Kidney capillary endothelial cell (primary cell): ENCODE data around the gene MANSC1.
"Not testable (repeated sequence)": the region's sequence is repeated elsewhere in the genome, so short reads cannot be mapped to it uniquely, and the experiment has no call there.

Experiments
- DNase-seq: peaks from one replicate; pipeline ENCODE4 v3.0.0-alpha.2; 2018; ENCODE audit warnings: low spot score

The MANSC1 gene

DNA sequence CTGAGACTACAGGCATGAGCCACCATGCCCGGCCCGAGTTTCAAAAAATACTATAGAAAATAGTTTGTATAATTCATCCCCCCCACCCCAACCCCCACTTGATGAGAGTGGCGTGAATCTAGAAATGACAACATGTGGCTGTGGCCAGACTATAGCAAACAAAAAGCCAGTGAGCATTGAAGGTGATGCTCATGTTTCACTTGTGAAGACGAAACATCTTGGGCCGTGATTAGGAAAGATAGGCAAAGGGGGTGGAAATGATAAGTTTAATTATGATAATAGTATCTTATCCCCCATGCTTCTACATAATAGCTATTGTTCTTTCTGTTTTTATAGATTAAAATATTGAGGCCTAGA lies 15.4 kb upstream of the MANSC1 start:
- DNase-seq = no peak

DNA sequence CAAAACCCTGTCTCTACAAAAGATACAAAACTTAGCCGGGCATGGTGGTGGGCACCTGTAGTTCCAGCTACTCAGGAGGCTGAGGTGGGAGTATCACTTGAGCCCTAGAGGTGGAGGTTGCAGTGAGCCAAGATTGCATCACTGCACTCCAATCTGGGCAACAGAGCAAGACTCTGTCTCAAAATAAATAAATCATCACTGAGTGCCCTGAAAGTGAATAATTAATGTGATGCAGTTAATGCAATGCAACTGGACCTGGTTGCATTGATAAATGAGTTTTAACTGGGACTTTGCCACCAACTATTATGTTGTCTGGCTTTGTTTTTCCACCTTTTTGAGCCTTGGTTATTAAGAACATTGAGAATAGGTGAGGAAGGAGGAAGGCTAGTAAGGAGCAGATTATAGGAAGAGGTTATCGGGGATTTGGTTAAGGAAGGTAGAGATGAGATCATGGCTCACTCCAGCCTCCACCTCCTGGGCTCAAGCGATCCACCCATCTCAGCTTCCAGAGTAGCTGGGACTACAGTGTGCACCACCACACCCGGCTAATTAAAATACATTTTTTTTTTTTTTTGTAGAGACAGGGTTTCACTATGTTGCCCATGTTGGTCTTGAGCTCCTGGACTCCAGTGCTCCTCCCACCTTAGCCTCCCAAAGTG lies 14.9 kb upstream of the MANSC1 start:
- DNase-seq = no peak

GRCh38 chr12:12358528-12358927 lies 8.5 kb upstream of the MANSC1 start:
- DNase-seq = no peak

- DNase-seq = peak; percentile 33
These were observed 7.8 kb upstream of the MANSC1 start for GRCh38 chr12:12357719-12358461.

DNA sequence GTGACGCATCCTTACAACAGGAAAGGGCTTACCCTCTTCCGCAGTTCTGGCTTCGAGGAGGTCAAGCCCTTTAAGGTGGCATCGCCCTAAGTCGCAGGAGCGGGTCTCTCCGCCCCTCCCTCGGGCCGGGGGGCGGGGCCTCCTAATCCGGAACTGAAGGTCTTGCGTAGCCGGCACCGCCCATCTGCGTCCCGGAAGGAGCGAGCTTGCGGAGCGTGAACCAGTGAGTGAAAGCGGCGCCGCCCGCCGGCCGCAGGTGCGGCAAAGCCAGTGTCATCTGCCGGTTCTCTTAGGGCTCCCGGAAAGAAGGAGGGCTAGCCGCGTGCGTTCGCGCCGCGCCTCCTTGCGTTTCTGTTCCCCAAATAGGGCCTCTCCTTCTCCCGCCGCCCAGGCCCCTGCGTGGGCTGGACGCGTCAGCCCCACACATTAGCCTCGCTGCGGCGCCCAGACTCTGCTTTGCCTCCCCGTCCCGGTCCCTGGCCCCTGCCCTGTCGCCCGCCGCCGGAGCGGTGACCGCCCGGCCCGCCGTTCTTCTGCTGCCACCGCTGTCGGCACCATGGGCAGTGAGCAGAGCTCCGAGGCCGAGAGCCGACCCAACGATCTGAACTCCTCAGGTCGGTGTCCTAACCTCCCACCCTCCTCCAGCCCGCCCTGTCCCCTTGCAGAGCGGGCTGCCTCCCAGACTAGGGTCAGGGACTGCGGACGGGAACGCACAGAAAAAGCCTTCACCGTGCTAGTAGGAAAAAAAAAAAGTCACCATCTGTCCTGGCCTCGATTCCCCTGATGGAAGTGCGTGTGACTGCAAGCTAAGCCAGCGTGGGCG lies 7.1 kb upstream of the MANSC1 start, which contains the start of gene BORCS5:
TSS of gene BORCS5 (plus strand) at position 183 of the 823 bp plus-strand sequence. CDS start at position 557, 374 bp downstream.
- peak; percentile 89 for DNase-seq

GRCh38 chr12:12356467-12356895 lies 6.4 kb upstream of the MANSC1 start:
- no peak for DNase-seq

DNA sequence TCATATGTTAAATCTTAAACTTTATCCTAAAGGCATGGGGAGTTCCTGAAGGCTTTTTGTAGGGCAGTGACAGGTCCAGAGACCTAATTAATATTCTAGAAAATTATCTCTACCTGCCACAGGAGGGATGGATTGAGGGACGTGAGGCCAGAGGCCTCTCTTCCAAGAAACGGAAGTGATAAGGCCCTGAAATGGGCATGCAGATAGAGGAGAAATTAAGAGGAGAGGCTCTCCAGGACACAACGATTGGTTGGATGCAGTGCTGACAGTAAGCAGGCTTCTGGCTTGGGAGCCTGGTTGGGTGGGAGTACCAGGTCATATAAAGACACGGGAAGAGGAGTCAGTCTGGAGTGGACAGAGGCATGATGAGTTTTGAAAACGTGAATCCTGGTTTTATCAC lies 3.8 kb upstream of the MANSC1 start:
- DNase-seq = no peak

DNA sequence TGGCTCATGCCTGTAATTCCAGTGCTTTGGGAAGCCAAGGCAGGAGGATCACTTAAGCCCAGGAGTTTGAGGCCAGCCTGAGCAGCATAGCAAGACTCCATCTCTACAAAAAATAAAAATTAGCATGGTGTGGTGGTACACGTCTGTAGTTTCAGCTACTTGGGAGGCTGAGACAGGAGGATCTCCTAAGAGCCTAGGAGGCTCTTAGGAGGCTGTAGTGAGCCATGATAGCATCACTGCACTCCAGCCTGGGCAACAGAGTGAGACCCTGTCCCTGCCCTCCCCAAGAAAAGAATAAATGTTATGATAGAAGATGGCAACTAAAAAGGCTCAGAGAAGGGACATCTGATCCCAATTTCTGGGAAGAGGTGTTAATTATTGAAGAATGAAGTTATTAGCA lies 3.2 kb upstream of the MANSC1 start:
- DNase-seq = no peak

DNA sequence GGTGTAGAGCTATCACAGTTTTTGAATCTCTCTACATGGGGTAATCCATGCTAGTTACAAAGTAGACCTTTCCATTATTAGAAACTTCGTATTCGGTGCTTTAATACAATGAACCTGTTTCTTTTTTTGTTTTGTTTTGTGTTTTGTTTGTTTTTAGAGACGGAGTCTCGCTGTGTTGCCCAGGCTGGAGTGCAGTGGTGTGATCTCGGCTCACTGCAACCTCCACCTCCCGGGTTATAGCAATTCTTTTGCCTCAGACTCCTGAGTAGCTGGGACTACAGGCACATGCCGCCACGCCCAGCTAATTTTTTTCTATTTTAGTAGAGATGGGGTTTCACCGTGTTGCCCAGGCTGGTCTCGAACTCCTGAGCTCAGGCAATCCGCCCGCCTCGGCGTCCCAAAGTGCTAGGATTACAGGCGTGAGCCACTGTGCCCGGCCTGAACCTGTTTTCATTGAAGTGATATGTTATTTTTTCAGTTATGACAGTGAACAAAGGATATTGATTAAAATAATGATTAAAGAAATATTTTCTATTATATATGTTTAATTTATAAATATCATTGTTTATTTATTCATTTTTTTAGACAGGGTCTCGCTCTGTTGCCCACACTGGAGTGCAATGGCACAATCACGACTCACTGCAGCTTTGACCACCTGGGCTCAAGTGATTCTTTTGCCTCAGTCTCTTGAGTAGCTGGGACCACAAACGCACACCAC lies 1.6 kb upstream of the MANSC1 start:
- DNase-seq = not testable (repeated sequence)

- no peak for DNase-seq
These were observed 924 bp upstream of the MANSC1 start for GRCh38 chr12:12350868-12351463.

- DNase-seq = peak; percentile 60
These were observed 11.4 kb downstream of the MANSC1 start for GRCh38 chr12:12338527-12339168.

DNA sequence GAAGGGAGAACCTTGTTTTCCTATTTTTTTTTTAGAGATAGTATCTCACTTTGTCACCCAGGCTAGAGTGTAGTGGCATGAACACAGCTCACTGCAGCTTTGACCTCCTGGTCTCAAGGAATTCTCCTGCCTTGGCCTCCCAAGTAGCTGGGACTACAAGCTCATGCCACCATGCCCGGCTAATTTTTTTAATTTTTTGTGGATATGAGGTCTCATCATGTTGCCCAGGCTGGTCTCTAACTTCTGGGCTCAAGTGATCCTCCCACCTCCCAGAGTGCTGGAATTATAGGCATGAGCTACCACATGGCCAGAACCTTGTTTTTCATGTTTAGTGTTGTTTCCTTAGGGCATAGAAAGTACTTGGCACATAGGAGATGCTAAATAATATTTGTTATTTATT lies 13.5 kb downstream of the MANSC1 start:
- DNase-seq = no peak

- no peak for DNase-seq
These were observed 14.0 kb downstream of the MANSC1 start for GRCh38 chr12:12336049-12336411.

GRCh38 chr12:12334367-12335040 lies 15.5 kb downstream of the MANSC1 start:
- peak; percentile 68 for DNase-seq

DNA sequence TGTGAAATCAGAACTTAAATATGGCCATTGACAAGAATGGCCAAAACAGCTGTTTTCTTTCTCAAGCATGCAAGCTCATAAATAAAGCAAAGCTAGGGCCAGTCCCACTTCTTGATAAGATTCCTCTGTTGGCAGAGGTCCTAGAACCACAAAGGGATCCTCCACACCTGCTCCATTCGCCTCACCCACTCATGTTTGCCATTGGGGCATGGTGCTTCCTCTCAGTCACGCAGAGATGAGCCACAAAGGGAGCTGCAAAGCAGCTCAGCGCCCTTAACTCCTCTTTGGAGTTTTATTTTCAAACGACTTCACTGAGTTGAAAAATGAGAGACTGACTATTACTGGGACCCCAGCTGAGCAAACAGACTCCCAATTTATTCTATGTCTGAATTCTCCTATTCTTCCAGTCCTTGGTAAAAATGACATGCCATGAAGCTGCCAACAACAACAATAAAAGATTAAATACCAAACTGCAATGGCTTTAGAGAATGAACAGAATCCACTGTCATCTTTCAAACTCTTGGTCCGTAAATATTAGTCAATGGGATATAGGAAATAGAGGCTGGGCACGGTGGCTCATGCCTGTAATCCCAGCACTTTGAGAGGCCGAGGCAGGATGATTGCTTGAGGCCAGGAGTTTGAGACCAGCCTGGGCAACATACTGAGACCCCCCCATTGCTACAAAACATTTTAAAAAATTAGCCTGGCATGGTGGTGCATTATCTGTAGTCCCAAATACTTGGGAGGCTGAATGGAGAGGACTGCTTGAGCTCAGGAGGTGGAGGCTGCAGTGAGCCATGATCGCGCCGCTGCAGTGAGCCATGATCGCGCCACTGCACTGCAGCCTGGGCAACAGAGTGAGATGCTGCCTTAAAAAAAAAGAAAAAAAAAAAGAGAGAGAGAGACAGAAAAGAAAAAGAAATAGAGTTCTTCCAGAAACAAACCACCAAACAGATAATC lies 16.4 kb downstream of the MANSC1 start:
- no peak for DNase-seq

DNA sequence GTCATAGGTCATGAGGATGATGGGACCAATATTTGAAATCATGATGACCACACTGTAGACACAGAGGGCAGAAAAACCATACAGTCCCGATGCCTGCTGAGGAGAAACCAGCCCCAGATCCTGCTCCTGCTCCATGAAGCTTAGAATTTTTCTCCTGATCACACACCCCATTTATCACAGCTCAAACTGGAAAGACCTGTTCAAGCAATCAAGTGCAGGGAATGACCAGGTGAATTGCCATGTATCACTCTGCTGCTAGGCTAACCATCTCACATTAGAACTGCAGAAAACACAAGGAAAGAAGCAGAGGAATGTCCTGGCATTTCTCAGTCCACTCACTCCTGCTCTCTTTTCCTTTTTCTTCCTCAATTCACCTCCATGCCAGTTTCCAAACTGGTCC lies 18.1 kb downstream of the MANSC1 start:
- no peak for DNase-seq

- no peak for DNase-seq
These were observed 18.7 kb downstream of the MANSC1 start for GRCh38 chr12:12331244-12331771.

DNA sequence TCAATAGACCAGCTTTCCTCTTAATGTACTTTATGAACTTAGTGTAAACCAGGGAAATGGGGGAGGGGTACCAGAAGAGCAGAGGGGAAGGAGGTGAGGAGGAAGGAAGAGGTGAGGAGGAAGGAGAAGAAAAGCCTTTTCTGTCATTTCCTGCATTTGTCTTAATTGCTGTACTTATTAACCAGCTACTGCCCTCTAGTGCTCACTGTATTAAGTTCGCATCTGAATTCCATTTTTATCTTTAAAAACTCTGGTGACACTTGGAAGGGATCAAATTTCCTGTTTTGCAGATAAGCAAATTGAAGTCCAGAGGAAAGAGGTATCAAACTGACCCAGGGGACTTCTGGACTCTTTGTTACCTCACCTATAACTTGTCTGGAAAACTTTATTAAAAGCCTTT lies 22.2 kb downstream of the MANSC1 start:
- DNase-seq = peak; percentile 70

DNA sequence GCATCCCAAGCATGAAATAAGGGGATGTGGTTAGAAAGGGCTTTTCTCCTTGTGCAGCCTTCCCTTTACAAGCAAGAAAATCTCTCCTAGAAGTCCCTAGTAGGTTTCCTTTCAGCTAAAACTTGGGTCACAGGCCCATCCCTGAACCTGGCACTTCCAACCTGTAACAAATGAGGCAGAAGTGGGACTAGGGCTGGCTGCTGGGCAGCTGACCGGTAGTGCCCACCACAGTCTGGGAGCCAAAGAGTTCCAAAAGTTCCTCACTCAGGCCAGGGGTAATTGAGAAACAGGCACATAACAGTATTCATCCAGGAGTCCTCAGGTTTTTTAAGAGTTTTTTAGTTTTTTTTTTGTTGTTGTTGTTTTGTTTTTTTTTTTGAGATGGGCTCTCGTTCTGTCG lies 23.8 kb downstream of the MANSC1 start:
- DNase-seq = no peak
